HepG2 (cell line): Measurements from ENCODE around the gene CD46. TPM values are rescaled to one million over a fixed set of nuclear protein-coding genes. Genes with fewer than 3 reads are reported as not detected.

Source experiments
- FOXM1 ChIP-seq: sonication (generic); formaldehyde crosslinking; IDR thresholded peaks from 2 replicates; pipeline ENCODE4 v1.5.0; 2020; ENCODE audit warnings: missing genetic modification reagents
- HHEX ChIP-seq: IDR thresholded peaks from 2 replicates; pipeline ENCODE4 v1.6.1; 2016; ENCODE audit warnings: control low read depth
- MBD4 ChIP-seq: IDR thresholded peaks from 2 replicates; pipeline ENCODE4 v1.6.1; 2012; ENCODE audit warnings: low read length, inconsistent platforms, borderline replicate concordance
- NCOA2 ChIP-seq: sonication (generic); formaldehyde crosslinking; IDR thresholded peaks from 2 replicates; pipeline ENCODE4 v1.8.0; 2022; ENCODE audit warnings: inconsistent platforms
- NCOA5 ChIP-seq: sonication (generic); formaldehyde crosslinking; IDR thresholded peaks from 2 replicates; pipeline ENCODE4 v1.4.0; 2020; ENCODE audit warnings: missing genetic modification reagents
- NFRKB ChIP-seq: fragments of 450-650 bp; IDR thresholded peaks from 2 replicates; pipeline ENCODE4 v1.6.1; 2017
- SP5 ChIP-seq: IDR thresholded peaks from 2 replicates; pipeline ENCODE4 v1.6.1; 2016; ENCODE audit warnings: low read depth, borderline replicate concordance
- TERF1 ChIP-seq: sonication (generic); formaldehyde crosslinking; IDR thresholded peaks from 2 replicates; pipeline ENCODE4 v1.8.0; 2022; ENCODE audit warnings: mild to moderate bottlenecking, missing genetic modification reagents, moderate library complexity
- XRCC5 ChIP-seq: fragments of 200-400 bp; formaldehyde crosslinking; optimal IDR thresholded peaks from 2 replicates; pipeline ENCODE3; 2017; ENCODE audit warnings: mild to moderate bottlenecking, low read length
- ZNF160 ChIP-seq: sonication (generic); formaldehyde crosslinking; IDR thresholded peaks from 2 replicates; pipeline ENCODE4 v1.8.0; 2022; ENCODE audit warnings: mild to moderate bottlenecking, inconsistent platforms, missing genetic modification reagents
- ZNF3 ChIP-seq: IDR thresholded peaks from 2 replicates; pipeline ENCODE4 v1.7.0; 2017; ENCODE audit warnings: inconsistent platforms
- ZNF609 ChIP-seq: sonication (generic); formaldehyde crosslinking; IDR thresholded peaks from 2 replicates; pipeline ENCODE4 v1.4.0; 2020; ENCODE audit warnings: mild to moderate bottlenecking, missing genetic modification reagents, borderline replicate concordance
- ZNF792 ChIP-seq: IDR thresholded peaks from 2 replicates; pipeline ENCODE4 v1.6.1; 2016
- ZSCAN30 ChIP-seq: sonication (generic); formaldehyde crosslinking; IDR thresholded peaks from 2 replicates; pipeline ENCODE4 v1.5.0; 2020; ENCODE audit warnings: mild to moderate bottlenecking, missing genetic modification reagents
- polyA plus RNA-seq, 8 experiments: library from polyadenylated mRNA; depleted of rRNA in 3 of 8; stranded (reverse) in 7 of 8; unstranded in 1 of 8; fragments of >200 nt; fragmentation: Illumina TruSeq in 4 of 8; extraction: Trizol in 4 of 8; gene quantifications; 2 replicates each; pipeline versions ENCODE4 v1.2.1 to v1.2.3, GENCODE V29; 2011 to 2016; ENCODE audit warnings: low read depth in 4 of 8, missing spikeins in 1 of 8, mixed read lengths in 1 of 8; ENCODE audit not compliant: insufficient read depth in 1 of 8
- total RNA-seq, 5 experiments: library from RNA; depleted of rRNA; stranded (reverse); fragments of >200 nt; fragmentation: Illumina TruSeq; extraction: Trizol; gene quantifications; 2 replicates each; pipeline ENCODE4 v1.2.3, GENCODE V29; 2016; ENCODE audit warnings: low read depth in 1 of 5
- TF ChIP-seq, protein P1 (sequence below): sonication (generic); formaldehyde crosslinking; IDR thresholded peaks from 2 replicates; pipeline ENCODE4 v1.5.0; 2020; ENCODE audit warnings: missing genetic modification reagents

The CD46 gene
- total and polyA plus RNA-seq, 2 of the 13 experiments (the other 11 are each of a cell fraction or from before 2014, with no cell fraction given), result 130 to 277 TPM

GRCh38 chr1:207751790-207752455 lies at the start of gene CD46 (continued):
- TF ChIP-seq NCOA5 (CRISPR knock-in tag), result no peak
- 0 out of 2 replicates have a peak, but pooled peaks have one; percentile 25 for TF ChIP-seq ZSCAN30
- no peak for TF ChIP-seq MBD4
- TF ChIP-seq XRCC5, result peak; percentile 52
- no peak for TF ChIP-seq ZNF160 (CRISPR knock-in tag)
- no peak for TF ChIP-seq ZNF3 (CRISPR knock-in tag)
- no peak; the same call in 1 of the 2 replicates for TF ChIP-seq ZNF792
- TF ChIP-seq NCOA2, result peak; percentile 25; the same call in 1 of the 2 replicates
- TF ChIP-seq, protein P1, sequence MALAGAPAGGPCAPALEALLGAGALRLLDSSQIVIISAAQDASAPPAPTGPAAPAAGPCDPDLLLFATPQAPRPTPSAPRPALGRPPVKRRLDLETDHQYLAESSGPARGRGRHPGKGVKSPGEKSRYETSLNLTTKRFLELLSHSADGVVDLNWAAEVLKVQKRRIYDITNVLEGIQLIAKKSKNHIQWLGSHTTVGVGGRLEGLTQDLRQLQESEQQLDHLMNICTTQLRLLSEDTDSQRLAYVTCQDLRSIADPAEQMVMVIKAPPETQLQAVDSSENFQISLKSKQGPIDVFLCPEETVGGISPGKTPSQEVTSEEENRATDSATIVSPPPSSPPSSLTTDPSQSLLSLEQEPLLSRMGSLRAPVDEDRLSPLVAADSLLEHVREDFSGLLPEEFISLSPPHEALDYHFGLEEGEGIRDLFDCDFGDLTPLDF, result peak; percentile 44; the same call in 1 of the 2 replicates
- no peak for TF ChIP-seq NFRKB
- no peak for TF ChIP-seq TERF1 (CRISPR knock-in tag)
- TF ChIP-seq SP5 (CRISPR knock-in tag), result peak; percentile 62; the same call in 1 of the 2 replicates
- no peak for TF ChIP-seq ZNF609 (CRISPR knock-in tag)
- TF ChIP-seq FOXM1 (CRISPR knock-in tag), result no peak
- no peak for TF ChIP-seq HHEX
